GM18870 (cell line): ENCODE results near the gene SAP30BP.

Source experiments
- ATAC-seq: cut with Tn5 transposase; IDR thresholded peaks from one replicate; pipeline ENCODE4 v1.9.1; 2021; ENCODE audit warnings: moderate library complexity; ENCODE audit not compliant: unreplicated experiment

The SAP30BP gene

GRCh38 chr17:75755990-75756389, 88.9 kb downstream of the SAP30BP start:
- ATAC-seq: no peak

GRCh38 chr17:75756451-75757085, 89.4 kb downstream of the SAP30BP start:
- no peak for ATAC-seq

DNA sequence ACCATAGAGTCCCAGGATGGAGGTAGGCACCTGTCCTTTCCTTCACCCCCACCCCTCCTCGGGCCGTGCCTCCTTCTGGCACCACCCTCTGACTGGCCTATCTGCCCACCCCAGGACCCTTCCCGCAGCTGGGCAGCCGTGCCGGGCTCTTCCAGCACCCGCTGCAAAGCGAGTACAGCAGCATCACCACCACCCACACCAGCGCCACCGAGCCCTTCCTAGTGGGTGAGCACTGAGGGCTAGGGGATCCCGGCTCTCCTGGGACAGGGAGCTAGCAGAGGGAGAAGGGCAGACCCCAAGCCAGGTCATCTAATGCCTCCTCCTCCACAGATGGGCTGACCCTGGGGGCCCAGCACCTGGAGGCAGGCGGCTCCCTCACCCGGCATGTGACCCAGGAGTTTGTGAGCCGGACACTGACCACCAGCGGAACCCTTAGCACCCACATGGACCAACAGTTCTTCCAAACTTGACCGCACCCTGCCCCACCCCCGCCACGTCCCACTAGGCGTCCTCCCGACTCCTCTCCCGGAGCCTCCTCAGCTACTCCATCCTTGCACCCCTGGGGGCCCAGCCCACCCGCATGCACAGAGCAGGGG, 90.0 kb downstream of the SAP30BP start:
- ATAC-seq: no peak
